Uterus (tissue), 2 donors: ENCODE results near the gene KDM8.

Experiments used
- POLR2A ChIP-seq, 2 donors: fragments of 450-650 bp; IDR thresholded peaks; one replicate each; pipeline ENCODE4 v1.6.1; 2016; ENCODE audit warnings: antibody characterized with exemption in 2 of 2, mild to moderate bottlenecking in 1 of 2, moderate library complexity in 1 of 2
- TF ChIP-seq, protein P1 (sequence below), 4 experiments: fragments of 200-600 bp in 2 of 4; fragments of 450-650 bp in 2 of 4; sonication (generic) in 2 of 4; IDR thresholded peaks; one replicate each; pipeline ENCODE4 v1.5.1; 2016 to 2019; ENCODE audit warnings: antibody characterized with exemption in 4 of 4, mild to moderate bottlenecking in 2 of 4, moderate library complexity in 1 of 4

DNA sequence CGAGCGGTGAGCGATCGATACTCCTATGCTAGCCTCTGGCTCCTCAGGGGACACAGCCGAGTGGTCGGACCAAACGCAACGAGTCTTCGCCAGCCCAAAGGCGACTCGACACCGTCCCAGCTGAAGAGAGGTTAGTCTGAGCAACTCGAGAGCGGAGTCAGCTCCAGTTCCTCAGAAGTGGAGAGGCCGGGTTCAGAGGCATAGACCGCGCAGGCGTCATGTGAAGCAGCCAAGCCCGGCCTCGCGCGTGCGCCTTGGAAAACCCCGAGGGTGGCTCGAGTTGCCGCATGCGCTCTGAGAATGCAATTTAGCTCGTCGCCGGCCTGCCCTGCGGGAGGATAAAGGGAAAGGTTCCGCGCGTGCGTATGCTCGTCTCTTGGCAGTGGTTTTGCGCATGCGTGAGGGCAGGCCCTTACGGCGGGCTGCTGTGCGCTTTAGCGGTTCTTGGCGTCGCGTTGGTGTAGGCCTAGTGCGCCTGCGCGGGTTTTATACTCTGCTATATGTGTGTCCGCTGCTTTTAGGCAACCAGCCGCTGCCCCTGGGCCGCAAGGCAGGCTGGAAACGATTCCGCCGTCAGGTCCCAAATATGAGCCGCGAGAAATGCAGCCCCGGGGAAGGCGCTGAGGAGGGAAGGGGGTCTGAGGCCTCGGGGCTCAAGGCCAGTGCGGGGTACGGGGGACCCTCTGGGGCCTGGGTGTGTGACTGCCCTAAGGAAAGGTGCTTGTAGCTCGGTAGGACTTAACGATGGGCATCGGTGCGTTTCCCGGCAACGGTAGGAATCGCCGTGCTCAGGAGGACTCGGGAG lies at the start of gene KDM8:
- TF ChIP-seq, protein P1, sequence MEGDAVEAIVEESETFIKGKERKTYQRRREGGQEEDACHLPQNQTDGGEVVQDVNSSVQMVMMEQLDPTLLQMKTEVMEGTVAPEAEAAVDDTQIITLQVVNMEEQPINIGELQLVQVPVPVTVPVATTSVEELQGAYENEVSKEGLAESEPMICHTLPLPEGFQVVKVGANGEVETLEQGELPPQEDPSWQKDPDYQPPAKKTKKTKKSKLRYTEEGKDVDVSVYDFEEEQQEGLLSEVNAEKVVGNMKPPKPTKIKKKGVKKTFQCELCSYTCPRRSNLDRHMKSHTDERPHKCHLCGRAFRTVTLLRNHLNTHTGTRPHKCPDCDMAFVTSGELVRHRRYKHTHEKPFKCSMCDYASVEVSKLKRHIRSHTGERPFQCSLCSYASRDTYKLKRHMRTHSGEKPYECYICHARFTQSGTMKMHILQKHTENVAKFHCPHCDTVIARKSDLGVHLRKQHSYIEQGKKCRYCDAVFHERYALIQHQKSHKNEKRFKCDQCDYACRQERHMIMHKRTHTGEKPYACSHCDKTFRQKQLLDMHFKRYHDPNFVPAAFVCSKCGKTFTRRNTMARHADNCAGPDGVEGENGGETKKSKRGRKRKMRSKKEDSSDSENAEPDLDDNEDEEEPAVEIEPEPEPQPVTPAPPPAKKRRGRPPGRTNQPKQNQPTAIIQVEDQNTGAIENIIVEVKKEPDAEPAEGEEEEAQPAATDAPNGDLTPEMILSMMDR (IDR thresholded peaks at IDR 0.05): peak in 1 of 4 experiments; percentile 33
- TF ChIP-seq POLR2A (IDR thresholded peaks at IDR 0.05): peak; percentile 67 to 76
